ENCODE data around the gene MYO5C.

Gene MYO5C

GRCh38 chr15:52280326-52281084 is 15.1 kb downstream of the MYO5C start:
- TF ChIP-seq CTCF (IDR thresholded peaks at IDR 0.05; ENCODE audit: low read depth, low read length, missing control alignments): no peak
- DNase-seq (ENCODE audit: extremely low read depth, low read depth): no peak
- no peak overlapping the region for H3K4me3 ChIP-seq (replicated peaks; ENCODE audit: low read depth, low read length)

- DNase-seq (ENCODE audit: extremely low read depth, low read depth): no peak
Observed at GRCh38 chr15:52278636-52279367, 16.8 kb downstream of the MYO5C start.

GRCh38 chr15:52278135-52278534 is 17.5 kb downstream of the MYO5C start:
- H3K4me3 ChIP-seq (replicated peaks; ENCODE audit: low read depth, low read length): no peak overlapping the region
- no peak for TF ChIP-seq CTCF (IDR thresholded peaks at IDR 0.05; ENCODE audit: low read depth, low read length, missing control alignments)
- no peak for DNase-seq (ENCODE audit: extremely low read depth, low read depth)

More at GRCh38 chr15:52278636-52279367, 16.8 kb downstream of the MYO5C start:
- no peak for TF ChIP-seq CTCF (IDR thresholded peaks at IDR 0.05; ENCODE audit: low read depth, low read length, missing control alignments)
- H3K4me3 ChIP-seq (replicated peaks; ENCODE audit: low read depth, low read length): no peak overlapping the region

- no peak overlapping the region for H3K4me3 ChIP-seq (replicated peaks; ENCODE audit: low read depth, low read length)
- no peak for DNase-seq (ENCODE audit: extremely low read depth, low read depth)
- no peak for TF ChIP-seq CTCF (IDR thresholded peaks at IDR 0.05; ENCODE audit: low read depth, low read length, missing control alignments)
Observed at GRCh38 chr15:52277575-52277974, 18.0 kb downstream of the MYO5C start.

- no peak overlapping the region for H3K4me3 ChIP-seq (replicated peaks; ENCODE audit: low read depth, low read length)
- no peak for DNase-seq (ENCODE audit: extremely low read depth, low read depth)
- no peak for TF ChIP-seq CTCF (IDR thresholded peaks at IDR 0.05; ENCODE audit: low read depth, low read length, missing control alignments)
Observed at GRCh38 chr15:52276256-52276770, 19.3 kb downstream of the MYO5C start.

GRCh38 chr15:52263563-52264282 is 31.9 kb downstream of the MYO5C start:
- no peak for DNase-seq (ENCODE audit: extremely low read depth, low read depth)

More at GRCh38 chr15:52263563-52264282, 31.9 kb downstream of the MYO5C start:
- TF ChIP-seq CTCF (IDR thresholded peaks at IDR 0.05; ENCODE audit: low read depth, low read length, missing control alignments): no peak
- H3K4me3 ChIP-seq (replicated peaks; ENCODE audit: low read depth, low read length): no peak overlapping the region

All from HFF-Myc (cell line).